Activated T-cell treated with anti-CD3 and anti-CD28 coated beads, Interleukin-2, amount 50 U/mL, for 4 hours (primary cell): Measurements from ENCODE around the gene LANCL2. TPM values are rescaled to one million over a fixed set of nuclear protein-coding genes. Genes with fewer than 3 reads are reported as not detected.

ENCODE experiments used
- ATAC-seq, 2 donors: fragments of 200-7000 bp; cut with Tn5 transposase; one replicate each; pipeline ENCODE4 v1.10.0; 2021
- DNase-seq: peaks from one replicate; pipeline ENCODE4 v3.0.0-alpha.2; 2020
- H3K27me3 Mint-ChIP-seq: one replicate; pipeline ENCODE4 v1.8.0; 2021; ENCODE audit warnings: low read depth, mixed read lengths
- H3K36me3 Mint-ChIP-seq: one replicate; pipeline ENCODE4 v1.8.0; 2022; ENCODE audit warnings: mixed read lengths; ENCODE audit not compliant: insufficient read depth
- H3K4me1 Mint-ChIP-seq: one replicate; pipeline ENCODE4 v1.8.0; 2021; ENCODE audit warnings: low read depth, mixed read lengths
- H3K4me3 Mint-ChIP-seq: one replicate; pipeline ENCODE4 v1.8.0; 2021; ENCODE audit warnings: mild to moderate bottlenecking, moderate library complexity, mixed read lengths
- H3K9me3 Mint-ChIP-seq: one replicate; pipeline ENCODE4 v1.8.0; 2021; ENCODE audit warnings: mixed read lengths
- total RNA-seq, 3 donors: library from RNA; stranded (reverse); gene quantifications; one replicate each; pipeline ENCODE4 v1.2.1, GENCODE V29; 2021

The LANCL2 gene
- total RNA-seq, 3 donors from 2014 or later = 23.3 to 26.4 (median 25.7) TPM

GRCh38 chr7:55444786-55445185 is 79.6 kb downstream of the LANCL2 start:
- Mint-ChIP-seq H3K36me3 (peaks cover 7% of the 10 kb centered on the region), H3K9me3 (peaks cover 5% of the 10 kb centered on the region), H3K27me3 (no peaks in the 10 kb centered on the region), H3K4me1 (peaks cover 21% of the 10 kb centered on the region), H3K4me3 (no peak overlapping the region)
- DNase-seq = no peak
- no peak for ATAC-seq

- DNase-seq = no peak
- Mint-ChIP-seq H3K36me3 (peaks cover 17% of the 10 kb centered on the region), H3K27me3 (no peaks in the 10 kb centered on the region), H3K4me3 (no peak overlapping the region), H3K4me1 (peaks cover 30% of the 10 kb centered on the region), H3K9me3 (peaks cover 5% of the 10 kb centered on the region)
- ATAC-seq = no peak
Measured at GRCh38 chr7:55448526-55448925, 83.4 kb downstream of the LANCL2 start.

DNA sequence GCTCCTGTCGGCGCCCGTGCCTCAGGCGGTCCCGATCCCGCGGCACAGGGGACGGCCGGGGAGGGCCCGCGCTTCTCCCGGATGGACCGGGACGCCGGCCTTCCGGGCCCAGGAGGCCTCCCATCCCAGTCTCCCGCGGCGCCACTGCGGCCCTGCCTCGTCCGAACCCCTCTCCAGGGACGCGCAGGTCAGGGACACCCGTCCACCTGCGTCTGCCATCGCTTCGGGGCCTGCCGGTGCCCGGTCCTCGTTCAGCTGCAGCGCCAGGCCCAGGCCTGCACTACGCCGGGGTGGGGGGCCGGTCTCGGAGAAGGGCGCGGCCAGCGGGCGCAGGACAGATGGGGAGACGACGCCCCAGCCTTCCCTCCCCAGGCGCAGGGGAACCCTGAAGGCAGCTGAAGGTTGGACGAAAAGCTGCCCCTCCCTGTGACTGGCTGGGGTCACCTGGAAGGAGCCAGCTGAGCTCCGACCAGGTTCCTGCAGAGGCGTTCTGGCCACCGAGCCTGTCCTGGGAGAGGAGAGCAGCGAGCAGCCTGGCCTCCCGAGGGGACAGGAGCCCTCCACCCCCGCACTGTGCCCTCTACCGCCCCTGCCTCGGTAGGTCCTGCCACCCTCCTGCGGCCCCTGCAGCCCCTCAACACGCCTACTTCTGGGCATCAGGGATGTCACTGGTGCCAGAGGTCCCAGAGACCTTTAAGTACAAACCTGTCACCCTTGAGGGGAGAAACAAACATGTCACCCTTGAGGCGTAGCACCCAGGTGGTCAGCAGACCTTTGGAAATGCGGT is 84.3 kb downstream of the LANCL2 start:
- peaks cover 5% of the 10 kb centered on the region for H3K9me3 Mint-ChIP-seq

GRCh38 chr7:55449992-55450535 is 84.9 kb downstream of the LANCL2 start:
- no peak for ATAC-seq
- Mint-ChIP-seq H3K4me1 (peaks cover 40% of the 10 kb centered on the region), H3K4me3 (no peak overlapping the region), H3K9me3 (peaks cover 5% of the 10 kb centered on the region), H3K27me3 (no peaks in the 10 kb centered on the region), H3K36me3 (peaks cover 16% of the 10 kb centered on the region)
- DNase-seq = no peak

More for the DNA sequence above, 84.3 kb downstream of the LANCL2 start:
- no peak for DNase-seq
- H3K4me3 Mint-ChIP-seq = no peak overlapping the region
- H3K4me1 Mint-ChIP-seq = peaks cover 36% of the 10 kb centered on the region
- peak in 1 of 2 donors; percentile 27 for ATAC-seq
- no peaks in the 10 kb centered on the region for H3K27me3 Mint-ChIP-seq
- peaks cover 17% of the 10 kb centered on the region for H3K36me3 Mint-ChIP-seq

DNA sequence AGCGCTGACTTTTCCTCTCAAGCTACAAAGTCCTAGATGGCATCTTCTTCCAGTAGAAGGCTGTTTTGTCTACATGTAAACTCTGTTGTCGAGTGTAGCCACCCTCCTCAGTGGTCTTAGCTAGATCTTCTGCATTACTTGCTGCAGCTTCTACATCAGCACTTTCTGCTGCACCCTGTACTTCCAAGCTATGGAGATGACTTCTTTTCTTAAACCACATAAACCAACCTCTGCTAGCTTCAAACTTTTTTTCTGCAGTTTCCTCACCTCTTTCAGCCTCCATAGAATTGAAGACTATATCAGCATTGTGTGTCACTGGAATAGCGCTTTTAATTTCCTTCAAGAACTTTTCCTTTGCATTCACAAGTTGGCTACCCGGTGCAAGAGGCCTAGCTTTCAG is 87.8 kb downstream of the LANCL2 start:
- H3K9me3 Mint-ChIP-seq = peaks cover 10% of the 10 kb centered on the region
- H3K36me3 Mint-ChIP-seq = peaks cover 21% of the 10 kb centered on the region
- ATAC-seq = no peak
- no peaks in the 10 kb centered on the region for H3K27me3 Mint-ChIP-seq
- H3K4me3 Mint-ChIP-seq = no peak overlapping the region
- H3K4me1 Mint-ChIP-seq = peaks cover 38% of the 10 kb centered on the region
- DNase-seq = no peak

DNA sequence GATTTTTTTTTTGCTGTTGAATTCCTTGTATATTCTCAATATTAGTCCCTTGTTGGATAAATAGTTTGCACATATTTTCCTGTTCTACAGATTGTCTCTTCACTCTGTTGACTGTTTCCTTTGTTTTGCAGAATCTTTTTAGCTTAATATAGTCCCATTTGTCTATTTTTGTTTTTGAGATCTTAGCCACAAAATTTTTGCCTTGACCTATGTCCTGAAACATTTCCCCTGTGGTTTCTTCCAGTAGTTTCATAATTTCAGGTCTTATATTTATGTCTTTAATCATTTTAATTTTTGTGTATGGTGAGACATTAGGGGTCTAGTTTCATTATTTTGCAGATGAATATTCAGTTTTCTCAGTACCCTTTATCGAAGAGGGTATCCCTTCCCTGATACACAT is 92.7 kb downstream of the LANCL2 start:
- peaks cover 39% of the 10 kb centered on the region for H3K9me3 Mint-ChIP-seq
- peaks cover 43% of the 10 kb centered on the region for H3K4me1 Mint-ChIP-seq
- no peak for ATAC-seq
- peaks cover 26% of the 10 kb centered on the region for H3K36me3 Mint-ChIP-seq
- H3K4me3 Mint-ChIP-seq = no peak overlapping the region
- no peak for DNase-seq
- no peaks in the 10 kb centered on the region for H3K27me3 Mint-ChIP-seq

DNA sequence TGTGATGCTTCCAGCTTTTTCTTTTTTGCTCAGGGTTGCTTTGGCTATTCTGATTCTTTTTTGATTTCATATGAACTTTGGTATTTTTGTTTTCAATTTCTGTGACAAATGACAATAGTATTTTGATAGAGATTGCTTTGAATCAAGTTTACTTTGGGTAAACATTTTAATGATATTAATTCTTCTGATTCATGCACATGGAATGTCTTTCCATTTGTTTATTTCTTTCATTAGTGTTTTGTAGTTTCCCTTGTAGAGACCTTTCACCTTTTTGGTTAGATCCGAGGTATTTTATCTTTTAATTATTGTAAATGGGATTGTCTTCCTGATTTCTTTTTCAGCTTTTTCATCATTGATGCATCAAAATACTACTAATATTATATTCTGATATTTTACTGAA is 93.2 kb downstream of the LANCL2 start:
- ATAC-seq = no peak
- Mint-ChIP-seq H3K9me3 (peaks cover 39% of the 10 kb centered on the region), H3K36me3 (peaks cover 29% of the 10 kb centered on the region), H3K4me3 (no peak overlapping the region), H3K4me1 (peaks cover 41% of the 10 kb centered on the region), H3K27me3 (no peaks in the 10 kb centered on the region)
- no peak for DNase-seq

DNA sequence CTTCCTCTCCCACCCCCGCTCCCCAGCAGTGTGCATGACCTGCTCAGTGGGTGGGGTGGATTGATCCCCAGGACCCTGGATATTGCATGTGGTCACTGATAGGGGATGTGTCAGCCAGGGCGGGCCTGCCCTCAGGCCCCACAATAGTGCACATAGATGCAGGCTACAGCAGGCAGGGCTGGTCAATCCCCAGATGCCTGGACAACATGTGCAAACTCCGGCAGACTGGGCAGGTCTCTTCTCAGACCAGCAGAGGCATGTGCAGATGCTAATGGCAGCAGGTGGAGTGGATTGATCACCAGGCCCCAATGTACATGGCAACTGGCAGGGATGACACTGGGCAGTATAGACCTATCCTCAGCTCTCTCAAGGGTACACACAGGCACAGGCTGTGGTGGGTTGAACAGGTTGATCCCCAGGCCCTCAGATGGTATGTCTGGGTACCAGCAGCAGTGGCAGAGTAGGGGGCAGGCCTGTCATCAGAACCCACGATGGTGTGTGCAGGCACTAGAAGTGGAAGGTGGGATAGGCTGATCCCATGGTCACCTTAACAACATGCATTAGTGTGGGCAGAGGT is 98.6 kb downstream of the LANCL2 start:
- Mint-ChIP-seq H3K9me3 (peaks cover 29% of the 10 kb centered on the region), H3K4me3 (no peak overlapping the region), H3K36me3 (peaks cover 53% of the 10 kb centered on the region), H3K27me3 (no peaks in the 10 kb centered on the region), H3K4me1 (peaks cover 50% of the 10 kb centered on the region)
- ATAC-seq = no peak
- no peak for DNase-seq

- peaks cover 49% of the 10 kb centered on the region for H3K36me3 Mint-ChIP-seq
- H3K4me3 Mint-ChIP-seq = no peak overlapping the region
- peaks cover 55% of the 10 kb centered on the region for H3K4me1 Mint-ChIP-seq
- H3K27me3 Mint-ChIP-seq = no peaks in the 10 kb centered on the region
- no peak for DNase-seq
- peaks cover 25% of the 10 kb centered on the region for H3K9me3 Mint-ChIP-seq
- ATAC-seq = no peak
Measured at GRCh38 chr7:55464422-55464821, 99.3 kb downstream of the LANCL2 start.

DNA sequence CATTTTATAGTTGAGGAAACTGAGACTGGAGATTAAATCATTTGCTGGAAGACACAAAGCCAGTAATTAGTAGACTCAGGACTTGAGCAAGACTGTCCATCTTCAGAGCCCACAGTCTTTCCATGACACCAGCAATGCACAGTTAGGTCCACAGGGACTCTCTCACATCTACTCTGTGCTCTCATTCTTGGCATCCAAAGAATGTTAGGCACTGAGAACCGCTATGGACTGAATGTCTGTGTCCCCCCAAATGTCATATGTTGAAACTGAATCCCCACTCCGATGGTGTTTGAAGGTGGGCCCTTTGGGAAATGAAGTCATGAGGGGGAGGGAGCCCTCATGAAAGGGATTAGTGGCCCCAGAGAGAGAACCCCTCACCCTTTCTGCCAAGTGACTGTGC is 100.6 kb downstream of the LANCL2 start:
- peaks cover 14% of the 10 kb centered on the region for H3K9me3 Mint-ChIP-seq
- no peak for DNase-seq
- H3K4me1 Mint-ChIP-seq = peaks cover 63% of the 10 kb centered on the region
- H3K4me3 Mint-ChIP-seq = no peak overlapping the region
- no peaks in the 10 kb centered on the region for H3K27me3 Mint-ChIP-seq
- ATAC-seq = no peak
- H3K36me3 Mint-ChIP-seq = peaks cover 43% of the 10 kb centered on the region

DNA sequence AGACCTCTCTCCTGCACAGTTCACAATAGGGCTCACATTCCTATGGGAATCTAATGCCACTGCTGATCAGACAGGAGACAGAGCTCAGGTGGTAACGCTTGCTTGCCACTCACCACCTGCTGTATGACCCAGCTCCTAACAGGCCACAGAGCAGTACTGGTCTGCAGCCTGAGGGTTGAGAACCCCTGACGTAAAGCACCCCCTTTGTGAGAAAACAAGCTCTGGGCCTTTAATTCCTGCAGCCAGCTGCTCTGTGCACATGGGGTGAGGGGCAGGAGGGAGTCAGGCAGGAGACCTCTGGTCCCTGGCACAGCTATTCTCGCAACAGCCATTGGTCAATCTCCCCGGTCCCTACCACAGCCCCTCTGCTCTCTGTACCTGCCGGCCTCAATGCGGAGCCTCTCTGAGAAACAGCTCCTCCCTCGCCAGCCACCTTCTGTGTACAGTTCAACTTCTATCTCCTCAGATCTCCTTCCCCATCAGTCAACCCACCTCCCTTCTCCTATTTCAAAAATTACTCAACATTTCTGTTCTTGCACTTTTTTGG is 102.0 kb downstream of the LANCL2 start:
- Mint-ChIP-seq H3K9me3 (peaks cover 4% of the 10 kb centered on the region), H3K4me3 (no peak overlapping the region), H3K36me3 (peaks cover 43% of the 10 kb centered on the region), H3K27me3 (no peaks in the 10 kb centered on the region), H3K4me1 (peaks cover 64% of the 10 kb centered on the region)
- ATAC-seq (no peak), DNase-seq (no peak)

DNA sequence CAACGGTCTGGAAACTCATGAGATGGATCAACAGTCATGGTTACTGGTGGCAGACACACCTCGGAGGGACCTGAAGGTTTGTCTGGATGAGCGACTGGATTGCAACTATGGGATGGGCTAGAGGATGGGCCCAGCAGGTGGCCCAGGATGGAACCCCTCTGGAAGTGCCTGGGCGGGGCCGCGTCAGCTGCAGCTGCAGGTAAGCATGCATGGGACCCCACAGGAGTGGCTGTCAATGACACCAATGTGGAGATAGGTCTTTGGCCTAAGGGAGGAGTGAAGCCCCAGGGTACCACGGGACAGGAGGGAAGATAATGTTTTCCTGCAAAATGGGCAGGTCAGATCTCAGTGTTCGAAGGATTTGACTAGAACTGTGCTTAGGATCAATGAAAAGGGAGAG is 103.4 kb downstream of the LANCL2 start:
- DNase-seq (no peak), ATAC-seq (no peak)
- Mint-ChIP-seq H3K9me3 (no peaks in the 10 kb centered on the region), H3K36me3 (peaks cover 37% of the 10 kb centered on the region), H3K4me1 (peaks cover 64% of the 10 kb centered on the region), H3K27me3 (no peaks in the 10 kb centered on the region), H3K4me3 (no peak overlapping the region)

DNA sequence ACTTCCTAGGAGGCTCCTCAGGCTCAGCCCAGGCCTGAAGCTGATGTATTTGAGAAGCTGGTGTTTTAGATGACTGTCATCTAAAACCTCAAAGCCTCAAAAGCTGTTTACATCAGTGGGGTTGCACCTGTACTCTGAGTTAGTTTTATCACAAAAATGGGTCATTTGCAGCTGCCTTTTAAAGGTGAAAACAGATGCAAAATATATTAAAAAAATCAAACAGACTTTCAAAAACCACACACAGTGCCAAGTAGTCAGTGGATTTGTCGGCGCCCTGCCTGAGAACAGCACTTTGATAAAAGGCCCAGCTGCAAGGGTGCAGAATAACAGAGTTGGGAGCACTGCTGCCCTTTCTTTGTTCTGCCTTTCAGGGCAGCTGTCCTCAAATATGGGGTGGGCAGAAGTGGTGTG is 104.1 kb downstream of the LANCL2 start:
- peaks cover 72% of the 10 kb centered on the region for H3K4me1 Mint-ChIP-seq
- no peaks in the 10 kb centered on the region for H3K9me3 Mint-ChIP-seq
- no peak for DNase-seq
- no peak overlapping the region for H3K4me3 Mint-ChIP-seq
- H3K27me3 Mint-ChIP-seq = no peaks in the 10 kb centered on the region
- peaks cover 30% of the 10 kb centered on the region for H3K36me3 Mint-ChIP-seq
- peak; percentile 65 to 71 for ATAC-seq

GRCh38 chr7:55469721-55470120 is 104.6 kb downstream of the LANCL2 start:
- ATAC-seq = peak in 1 of 2 donors; percentile 3
- peaks cover 26% of the 10 kb centered on the region for H3K36me3 Mint-ChIP-seq
- H3K27me3 Mint-ChIP-seq = no peaks in the 10 kb centered on the region
- no peak overlapping the region for H3K4me3 Mint-ChIP-seq
- peaks cover 73% of the 10 kb centered on the region for H3K4me1 Mint-ChIP-seq
- no peaks in the 10 kb centered on the region for H3K9me3 Mint-ChIP-seq
- no peak for DNase-seq

DNA sequence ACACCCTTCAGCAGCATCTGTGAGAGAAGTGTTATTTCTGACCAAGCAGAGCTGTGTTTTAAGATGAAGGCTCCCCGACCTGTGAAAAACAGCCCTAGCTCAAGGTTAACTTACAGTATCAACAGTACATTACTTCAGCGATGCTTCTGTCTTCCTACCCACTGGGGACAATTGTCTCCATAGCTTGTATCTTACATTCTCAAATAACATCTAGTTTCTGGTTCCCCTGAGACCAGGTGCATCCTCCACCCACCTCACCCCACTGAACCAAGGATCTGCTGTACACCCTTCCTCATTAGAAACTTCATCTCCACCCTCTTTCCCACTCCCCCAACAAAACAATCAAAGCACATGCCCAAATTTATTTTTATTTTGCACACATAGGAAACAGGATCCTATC is 105.1 kb downstream of the LANCL2 start:
- ATAC-seq (no peak), DNase-seq (no peak)
- Mint-ChIP-seq H3K4me3 (peak overlapping the region; percentile 3), H3K4me1 (peaks cover 75% of the 10 kb centered on the region), H3K27me3 (no peaks in the 10 kb centered on the region), H3K36me3 (peaks cover 21% of the 10 kb centered on the region), H3K9me3 (no peaks in the 10 kb centered on the region)
